DND-41 (cell line): ENCODE results near the gene TCF19.

Experiments used
- CTCF ChIP-seq: IDR thresholded peaks from 2 replicates; pipeline ENCODE4 v1.5.1; 2012; ENCODE audit warnings: borderline replicate concordance, low read length, moderate library complexity, mild to moderate bottlenecking; ENCODE audit not compliant: poor library complexity, severe bottlenecking; ENCODE audit errors: extremely low read depth
- EZH2 ChIP-seq: IDR thresholded peaks from 3 replicates; pipeline ENCODE4 v1.6.1; 2012; ENCODE audit warnings: borderline replicate concordance, low read depth, mild to moderate bottlenecking, moderate library complexity, low read length, inconsistent platforms; ENCODE audit not compliant: severe bottlenecking

DNA sequence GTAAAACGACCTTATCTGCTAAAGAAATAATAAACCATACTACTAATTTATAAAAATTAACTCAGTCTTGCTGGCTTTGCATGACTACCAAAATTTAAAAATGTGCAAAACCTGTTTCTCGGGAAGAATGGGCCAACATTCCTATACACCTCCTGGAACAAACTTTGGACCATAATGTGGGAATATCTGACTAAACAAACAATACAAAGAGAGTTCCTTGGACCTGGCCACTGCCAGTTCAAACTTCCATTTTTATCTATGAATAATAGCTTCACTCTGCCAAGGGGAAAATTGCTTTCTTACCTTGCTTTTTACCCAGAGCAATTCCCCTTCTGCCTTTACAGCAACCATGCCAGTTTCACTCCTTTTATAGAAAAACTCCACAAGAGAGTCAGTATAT lies 50.7 kb downstream of the TCF19 start:
- TF ChIP-seq CTCF (no peak), EZH2 (no peak)
